A673 (cell line): ENCODE data around the gene CDK7.

Experiments
- CTCF ChIP-seq: fragments of 300-800, 200-600 bp; sonication (generic); conservative IDR thresholded peaks from 2 replicates; pipeline ENCODE4 v1.5.1; 2017; ENCODE audit warnings: low read depth, mild to moderate bottlenecking, antibody characterized with exemption, low read length, moderate library complexity, mixed read lengths
- EZH2 ChIP-seq: fragments of 200-600 bp; sonication (generic); IDR thresholded peaks from 2 replicates; pipeline ENCODE4 v1.6.1; 2017; ENCODE audit warnings: borderline replicate concordance, low read depth, mild to moderate bottlenecking, mixed read lengths, antibody characterized with exemption, low read length; ENCODE audit not compliant: poor library complexity, severe bottlenecking

- TF ChIP-seq CTCF (no peak), EZH2 (no peak)
These were observed 64.9 kb downstream of the CDK7 start for GRCh38 chr5:69299625-69300024.
